ENCODE data around the gene GPC1. TPM values are rescaled to one million over a fixed set of nuclear protein-coding genes. Genes with fewer than 3 reads are reported as not detected.

GPC1 gene
- total and polyA plus RNA-seq, 2 experiments from 2014 or later: 57.8 to 80.9 TPM

DNA sequence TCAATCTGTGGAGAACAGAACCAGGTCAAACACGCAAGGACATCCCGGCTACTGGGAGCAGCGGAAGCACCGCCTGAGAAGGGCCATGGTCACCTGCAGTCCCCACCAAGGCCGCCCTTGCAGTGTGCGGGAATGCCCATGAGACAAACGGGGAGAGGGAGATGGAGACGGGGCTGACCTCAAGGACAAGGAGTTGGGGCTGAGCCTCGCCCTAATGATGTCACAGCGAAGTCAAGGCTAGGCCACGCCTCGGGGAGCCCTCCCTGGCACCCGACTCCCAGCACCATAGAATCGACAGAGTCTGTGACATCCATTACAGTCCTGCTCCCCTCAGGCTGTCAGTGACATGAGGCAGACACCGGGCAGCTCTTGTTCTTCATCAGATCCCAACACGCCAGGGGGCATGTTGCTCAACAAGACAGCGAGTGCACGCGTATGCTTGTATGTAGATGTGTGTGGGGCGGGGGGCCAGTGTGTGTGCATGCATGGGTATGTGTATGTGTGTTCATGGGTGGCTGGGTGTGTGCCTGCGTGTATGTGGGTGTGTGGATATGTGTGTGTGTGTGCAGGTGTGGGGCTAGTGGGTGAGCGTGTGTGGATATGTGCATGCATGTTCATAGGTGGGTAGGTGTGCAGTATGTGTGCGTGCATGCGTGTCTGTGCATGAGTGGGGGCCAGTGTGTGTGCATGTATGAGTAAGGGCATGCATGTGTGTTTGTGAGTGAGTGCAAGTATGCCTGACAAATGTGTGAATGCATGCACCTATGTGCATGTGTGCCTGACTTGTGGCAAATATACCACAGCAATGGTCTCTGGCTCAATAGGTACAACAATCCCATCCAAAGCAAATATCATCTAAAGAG lies 65.3 kb downstream of the GPC1 start:
- H3K4me3 ChIP-seq: no peak overlapping the region
- H3K4me1 ChIP-seq (ENCODE audit: low read depth): no peaks in the 10 kb centered on the region
- no peaks in the 10 kb centered on the region for H3K9me3 ChIP-seq (ENCODE audit: low read depth)
- no peaks in the 10 kb centered on the region for H3K27me3 ChIP-seq
- DNase-seq (ENCODE audit: low read depth in 1 of 2, low spot score in 1 of 2): no peak
- no peaks in the 10 kb centered on the region for H3K36me3 ChIP-seq
- TF ChIP-seq, protein P1, sequence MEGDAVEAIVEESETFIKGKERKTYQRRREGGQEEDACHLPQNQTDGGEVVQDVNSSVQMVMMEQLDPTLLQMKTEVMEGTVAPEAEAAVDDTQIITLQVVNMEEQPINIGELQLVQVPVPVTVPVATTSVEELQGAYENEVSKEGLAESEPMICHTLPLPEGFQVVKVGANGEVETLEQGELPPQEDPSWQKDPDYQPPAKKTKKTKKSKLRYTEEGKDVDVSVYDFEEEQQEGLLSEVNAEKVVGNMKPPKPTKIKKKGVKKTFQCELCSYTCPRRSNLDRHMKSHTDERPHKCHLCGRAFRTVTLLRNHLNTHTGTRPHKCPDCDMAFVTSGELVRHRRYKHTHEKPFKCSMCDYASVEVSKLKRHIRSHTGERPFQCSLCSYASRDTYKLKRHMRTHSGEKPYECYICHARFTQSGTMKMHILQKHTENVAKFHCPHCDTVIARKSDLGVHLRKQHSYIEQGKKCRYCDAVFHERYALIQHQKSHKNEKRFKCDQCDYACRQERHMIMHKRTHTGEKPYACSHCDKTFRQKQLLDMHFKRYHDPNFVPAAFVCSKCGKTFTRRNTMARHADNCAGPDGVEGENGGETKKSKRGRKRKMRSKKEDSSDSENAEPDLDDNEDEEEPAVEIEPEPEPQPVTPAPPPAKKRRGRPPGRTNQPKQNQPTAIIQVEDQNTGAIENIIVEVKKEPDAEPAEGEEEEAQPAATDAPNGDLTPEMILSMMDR (IDR thresholded peaks at IDR 0.05; ENCODE audit: low read depth, low read length): no peak
- H3K27ac ChIP-seq: no peak overlapping the region

DNA sequence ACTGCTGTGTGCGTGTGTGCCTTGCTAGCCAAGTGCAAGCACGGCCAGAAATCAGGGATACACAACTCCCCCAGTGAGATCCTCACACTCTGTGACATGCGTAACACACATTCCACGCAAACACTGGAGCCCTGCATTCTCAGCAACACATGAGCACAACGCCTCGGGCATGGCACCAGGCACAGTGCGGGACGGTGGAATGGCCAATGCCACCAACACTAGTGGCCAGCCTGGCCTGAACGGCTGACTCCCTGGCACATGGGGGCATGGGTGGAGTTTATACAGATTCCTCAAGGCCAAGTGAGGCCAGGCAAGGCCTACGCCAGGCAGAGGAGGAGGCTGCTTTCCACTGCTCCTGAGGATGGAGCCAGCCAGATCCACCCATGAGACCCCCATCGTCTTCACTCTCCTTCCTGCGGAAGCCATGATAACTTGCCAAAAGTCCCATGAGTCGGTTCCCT lies 66.1 kb downstream of the GPC1 start:
- Histone ChIP-seq H3K36me3 (no peaks in the 10 kb centered on the region), H3K4me3 (no peak overlapping the region), H3K9me3 (ENCODE audit: low read depth) (no peaks in the 10 kb centered on the region), H3K4me1 (ENCODE audit: low read depth) (no peaks in the 10 kb centered on the region), H3K27me3 (no peaks in the 10 kb centered on the region), H3K27ac (no peak overlapping the region)
- TF ChIP-seq, protein P1 (IDR thresholded peaks at IDR 0.05; ENCODE audit: low read depth, low read length): no peak
- DNase-seq (ENCODE audit: low read depth in 1 of 2, low spot score in 1 of 2): no peak

DNA sequence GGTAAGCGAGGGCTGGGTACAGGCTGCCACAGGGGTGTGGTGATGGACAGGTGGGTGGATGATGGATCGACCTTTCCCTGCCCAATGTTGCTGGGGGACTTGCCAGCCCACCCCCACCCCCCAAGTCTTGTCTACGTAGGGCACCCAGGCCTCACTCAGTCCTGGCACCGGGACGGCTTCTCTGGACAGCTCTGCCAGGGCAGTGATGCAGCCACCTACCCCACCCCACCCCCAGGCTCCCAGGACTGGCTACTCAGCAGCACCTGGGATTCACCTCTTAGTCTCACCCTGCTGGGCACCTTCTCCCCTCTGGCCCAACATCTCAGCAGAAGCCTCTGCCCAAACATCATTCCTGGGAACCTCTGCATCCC lies 66.6 kb downstream of the GPC1 start:
- Histone ChIP-seq H3K4me3 (no peak overlapping the region), H3K27ac (no peak overlapping the region), H3K4me1 (ENCODE audit: low read depth) (no peaks in the 10 kb centered on the region), H3K9me3 (ENCODE audit: low read depth) (no peaks in the 10 kb centered on the region), H3K27me3 (no peaks in the 10 kb centered on the region), H3K36me3 (no peaks in the 10 kb centered on the region)
- TF ChIP-seq, protein P1 (IDR thresholded peaks at IDR 0.05; ENCODE audit: low read depth, low read length): no peak
- no peak for DNase-seq (ENCODE audit: low read depth in 1 of 2, low spot score in 1 of 2)

DNA sequence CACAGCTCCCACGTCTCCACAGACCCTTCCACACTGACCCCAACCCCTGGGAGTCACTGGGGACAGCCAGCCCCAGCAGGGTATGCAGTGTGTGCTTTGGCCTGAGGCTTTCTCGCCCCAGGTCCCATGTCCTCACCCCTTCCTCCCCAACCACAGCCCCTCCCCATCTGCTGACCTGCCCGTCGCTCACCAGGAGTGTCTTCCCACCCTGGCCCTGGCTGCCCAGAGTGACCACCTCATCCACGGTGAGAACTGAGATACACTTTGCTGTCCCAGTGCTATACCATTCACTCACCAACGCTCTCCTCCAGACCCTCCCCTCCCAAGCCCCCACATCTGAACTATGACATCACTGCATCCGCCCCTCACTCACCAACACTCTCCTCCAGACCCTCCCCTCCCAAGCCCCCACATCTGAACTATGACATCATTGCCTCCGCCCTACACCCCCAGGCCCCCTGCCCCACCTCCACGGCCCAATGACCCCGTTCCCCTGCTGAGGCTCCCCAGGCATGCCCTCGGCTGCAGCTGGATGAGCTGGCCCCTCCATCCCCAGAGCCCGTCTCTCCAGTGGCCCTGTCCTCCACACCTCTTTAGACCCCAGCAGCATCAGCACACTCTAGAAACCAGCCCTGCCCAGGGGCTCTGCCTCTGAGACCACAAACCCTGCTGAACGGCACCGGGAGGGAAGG lies 67.1 kb downstream of the GPC1 start:
- Histone ChIP-seq H3K27ac (no peak overlapping the region), H3K27me3 (no peaks in the 10 kb centered on the region), H3K4me1 (ENCODE audit: low read depth) (no peaks in the 10 kb centered on the region), H3K9me3 (ENCODE audit: low read depth) (no peaks in the 10 kb centered on the region), H3K36me3 (no peaks in the 10 kb centered on the region), H3K4me3 (no peak overlapping the region)
- TF ChIP-seq, protein P1 (IDR thresholded peaks at IDR 0.05; ENCODE audit: low read depth, low read length): no peak
- no peak for DNase-seq (ENCODE audit: low read depth in 1 of 2, low spot score in 1 of 2)

DNA sequence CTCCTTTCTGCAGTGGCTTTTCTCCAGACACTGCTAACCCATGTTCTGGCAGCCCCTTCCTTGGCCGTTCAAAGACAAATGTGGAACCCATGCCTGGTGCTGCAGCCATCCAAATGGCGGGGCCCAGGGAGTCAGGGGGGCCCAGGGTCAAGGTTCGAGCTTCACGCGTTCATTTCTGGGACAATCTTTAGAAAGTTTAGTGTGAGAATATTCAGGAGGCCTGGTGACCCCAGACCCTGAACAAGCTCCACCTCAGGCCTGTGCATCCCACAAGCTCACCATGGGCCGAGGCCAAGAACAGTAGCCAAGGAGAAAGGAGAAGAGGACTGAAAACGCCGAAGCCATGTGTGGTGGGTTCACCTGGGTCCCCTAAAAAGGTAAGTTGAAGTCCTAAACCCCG lies 67.9 kb downstream of the GPC1 start:
- Histone ChIP-seq H3K4me3 (no peak overlapping the region), H3K4me1 (ENCODE audit: low read depth) (no peaks in the 10 kb centered on the region), H3K36me3 (no peaks in the 10 kb centered on the region), H3K27ac (no peak overlapping the region), H3K27me3 (no peaks in the 10 kb centered on the region), H3K9me3 (ENCODE audit: low read depth) (no peaks in the 10 kb centered on the region)
- TF ChIP-seq, protein P1 (IDR thresholded peaks at IDR 0.05; ENCODE audit: low read depth, low read length): no peak
- no peak for DNase-seq (ENCODE audit: low read depth in 1 of 2, low spot score in 1 of 2)
